ENCODE data around the gene MIS18BP1.
"Not testable (repeated sequence)": the region's sequence is repeated elsewhere in the genome, so short reads cannot be mapped to it uniquely, and the experiment has no call there.

MIS18BP1 gene

GRCh38 chr14:45253070-45253753 is at the start of gene MIS18BP1:
Gene MIS18BP1, minus strand, starts transcription at chr14:45253202. Its CDS starts 5,916 bp downstream, at chr14:45247286.
- DNase-seq: peak; percentile 87 to 91

DNA sequence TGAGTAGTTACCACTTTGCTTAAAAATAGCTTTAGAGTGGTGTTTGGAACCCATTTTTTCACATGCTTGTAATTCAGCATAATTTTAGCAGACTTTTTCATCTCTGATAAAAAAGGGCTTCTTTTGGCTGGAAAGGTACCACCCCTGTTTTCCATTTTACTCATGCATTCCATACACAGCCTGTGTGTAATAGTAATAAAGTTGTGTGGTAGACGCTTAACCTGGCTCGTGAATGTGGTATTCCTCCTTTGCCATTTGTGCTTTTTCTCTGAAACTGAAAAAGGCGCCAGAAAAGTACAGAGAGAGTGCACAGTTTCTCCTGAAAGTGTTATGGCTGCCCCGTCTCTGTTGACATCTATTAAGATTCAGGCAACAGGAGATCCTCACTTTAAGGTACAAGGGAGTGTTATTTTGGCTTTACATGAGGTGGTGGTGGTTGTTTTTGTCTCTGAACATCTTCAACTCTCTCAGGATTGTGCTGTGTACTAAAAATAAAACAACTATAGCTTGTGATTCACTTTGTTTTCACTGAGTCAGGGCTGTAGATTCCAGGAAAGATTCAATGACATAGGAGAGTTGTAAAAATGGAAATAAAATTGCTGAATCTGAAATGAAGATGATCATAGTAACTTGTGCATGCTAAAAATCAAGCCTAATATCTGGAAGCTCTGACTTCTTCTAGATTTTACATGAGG is 45.6 kb upstream of the MIS18BP1 start:
- no peak for DNase-seq

- DNase-seq: not testable (repeated sequence)
Measured at GRCh38 chr14:45294796-45295195, 41.8 kb upstream of the MIS18BP1 start.

DNA sequence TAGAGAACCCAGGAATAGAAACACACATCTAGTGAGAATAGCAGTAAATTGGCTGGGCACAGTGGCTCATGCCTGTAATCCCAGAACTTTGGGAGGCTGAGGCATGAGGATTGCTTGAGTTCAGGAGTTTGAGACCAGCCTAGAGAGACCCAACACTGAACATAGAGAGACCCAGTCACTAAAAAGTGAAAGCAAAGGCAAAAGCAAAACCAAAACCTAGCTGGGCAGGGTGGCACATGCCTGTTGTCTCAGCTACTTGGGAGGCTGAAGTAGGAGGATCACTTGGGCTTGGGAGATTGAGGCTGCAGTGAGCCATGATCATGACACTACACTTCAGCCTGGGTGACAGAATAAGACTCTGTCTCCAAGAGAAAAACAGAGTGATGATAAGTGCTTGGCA is 37.5 kb upstream of the MIS18BP1 start:
- DNase-seq: no peak

DNA sequence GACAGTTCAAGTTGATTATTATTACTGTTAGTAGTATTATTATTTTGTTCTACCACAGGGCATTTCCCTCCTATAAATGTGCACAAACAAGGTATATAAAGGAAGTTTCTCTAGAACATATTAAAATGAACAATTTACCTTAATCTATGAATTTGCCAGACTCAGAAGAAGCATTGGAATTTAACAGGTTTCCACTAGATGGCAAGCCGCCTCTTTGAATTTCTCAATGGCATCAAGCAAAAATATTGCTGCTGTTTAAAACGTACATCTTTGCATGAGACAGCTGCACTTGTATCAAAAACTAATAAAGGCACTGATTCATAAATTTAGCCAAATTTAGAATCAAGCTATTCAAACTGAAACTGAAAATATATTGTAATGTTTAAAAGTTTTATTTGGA is 34.6 kb upstream of the MIS18BP1 start:
- DNase-seq: no peak

- no peak for DNase-seq
Measured at GRCh38 chr14:45284802-45285201, 31.8 kb upstream of the MIS18BP1 start.

DNA sequence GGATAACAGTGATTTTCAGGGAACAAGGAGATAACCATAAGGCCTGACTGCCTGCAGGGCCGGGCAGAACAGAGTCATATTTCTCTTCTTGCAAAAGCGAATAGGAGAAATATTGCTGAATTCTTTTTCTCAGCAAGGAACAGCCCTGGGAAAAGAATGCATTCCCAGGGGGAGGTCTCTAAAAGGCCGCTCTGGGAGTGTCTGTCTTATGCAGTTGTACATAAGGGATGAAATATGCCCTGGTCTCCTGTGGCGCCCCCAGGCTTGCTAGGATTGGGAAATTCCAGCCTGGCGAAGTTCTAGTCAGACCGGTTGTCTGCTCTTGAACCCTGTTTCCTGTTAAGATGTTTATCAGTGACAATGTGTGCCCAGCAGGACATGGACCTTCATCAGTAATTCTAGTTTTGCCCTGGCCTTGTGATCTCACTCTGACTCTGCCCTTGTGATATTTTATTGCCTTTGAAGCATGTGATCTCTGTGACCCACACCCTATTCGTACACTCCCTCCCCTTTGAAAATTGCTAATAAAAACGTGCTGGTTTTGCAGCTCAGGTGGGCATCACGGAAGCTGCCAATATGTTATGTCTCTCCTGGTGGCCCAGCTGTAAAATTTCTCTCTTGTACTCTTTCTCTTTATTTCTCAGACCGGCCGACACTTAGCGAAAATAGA is 28.9 kb upstream of the MIS18BP1 start:
- DNase-seq: not testable (repeated sequence)

- DNase-seq: no peak
Measured at GRCh38 chr14:45271858-45272537, 19.0 kb upstream of the MIS18BP1 start.

DNA sequence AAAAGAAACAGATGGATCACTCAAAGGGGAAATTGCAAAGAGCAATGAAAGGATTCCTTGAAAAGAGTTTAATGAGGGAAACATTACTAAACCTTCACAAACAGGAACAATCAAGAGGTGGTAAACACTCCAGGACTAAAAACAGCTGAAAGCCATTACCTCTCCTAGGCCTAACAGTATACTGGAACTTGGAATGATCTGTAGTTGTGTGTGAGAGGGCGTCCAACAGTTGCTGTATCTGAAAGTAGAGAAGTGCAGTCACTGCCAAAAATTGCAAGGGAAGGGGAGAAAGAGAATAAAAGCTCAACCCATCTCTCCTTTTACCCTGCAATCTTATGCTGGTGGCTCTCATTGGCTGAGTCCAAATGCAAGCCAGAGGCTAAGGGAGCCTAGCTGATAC is 17.0 kb upstream of the MIS18BP1 start:
- no peak for DNase-seq

- DNase-seq: no peak
Measured at GRCh38 chr14:45267071-45267470, 14.1 kb upstream of the MIS18BP1 start.

DNA sequence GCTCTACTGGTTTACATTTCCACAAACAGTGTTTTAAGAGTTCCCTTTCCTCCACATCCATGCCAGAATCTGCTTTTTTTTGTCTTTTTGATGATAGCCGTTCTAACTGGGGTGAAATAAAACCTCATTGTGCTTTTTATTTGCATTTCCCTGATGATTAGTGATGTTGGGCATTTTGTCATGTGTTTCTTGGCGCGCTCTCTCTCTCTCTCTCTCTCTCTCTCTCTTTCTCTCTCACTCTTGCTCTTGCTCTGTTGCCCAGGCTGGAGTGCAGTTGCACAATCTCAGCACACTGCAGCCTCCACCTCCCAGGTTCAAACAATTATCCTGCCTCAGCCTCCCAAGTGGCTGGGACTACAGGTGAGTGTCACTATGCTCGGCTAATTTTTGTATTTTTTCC is 9.6 kb upstream of the MIS18BP1 start:
- no peak for DNase-seq

DNA sequence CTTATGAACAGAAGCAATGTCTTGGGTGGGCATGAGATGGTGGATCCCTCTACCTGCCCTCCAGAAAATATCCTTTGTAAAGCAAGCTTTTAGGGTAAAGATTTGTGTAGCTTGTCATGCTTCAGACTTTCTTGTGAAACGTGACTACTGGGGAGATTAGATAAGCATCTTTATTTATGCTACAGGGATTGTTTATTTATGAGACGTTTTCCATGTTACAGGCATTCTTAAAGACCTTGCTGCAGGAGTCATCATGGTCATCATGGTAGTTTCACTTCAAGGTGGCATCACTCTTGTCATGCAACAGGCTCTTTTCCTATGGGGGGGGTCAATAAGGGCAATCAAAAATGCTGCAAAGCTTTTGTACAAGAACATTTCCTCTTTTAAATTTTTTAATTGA is 8.2 kb upstream of the MIS18BP1 start:
- no peak for DNase-seq

- DNase-seq: no peak
Measured at GRCh38 chr14:45258805-45259204, 5.8 kb upstream of the MIS18BP1 start.

- no peak for DNase-seq
Measured at GRCh38 chr14:45258073-45258472, 5.1 kb upstream of the MIS18BP1 start.

DNA sequence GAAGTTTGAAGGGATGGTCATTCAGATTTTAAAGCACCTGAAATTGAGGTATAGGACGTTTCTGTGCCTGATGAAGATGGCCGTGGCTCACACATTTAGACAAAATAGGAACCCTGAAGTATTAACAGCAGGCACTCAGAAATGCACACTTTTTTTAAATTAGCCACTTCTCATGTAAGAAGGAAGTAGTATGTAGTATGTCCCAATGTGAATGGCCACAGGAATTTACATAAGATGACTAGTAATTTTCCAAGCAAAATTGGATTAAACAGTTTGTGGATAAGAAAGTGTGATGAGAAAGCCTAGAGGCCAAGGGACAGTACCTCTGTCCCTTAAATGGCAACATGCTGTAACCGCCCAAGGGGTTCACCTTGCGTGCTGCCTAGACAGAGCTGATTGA is 1.8 kb upstream of the MIS18BP1 start:
- no peak for DNase-seq

DNA sequence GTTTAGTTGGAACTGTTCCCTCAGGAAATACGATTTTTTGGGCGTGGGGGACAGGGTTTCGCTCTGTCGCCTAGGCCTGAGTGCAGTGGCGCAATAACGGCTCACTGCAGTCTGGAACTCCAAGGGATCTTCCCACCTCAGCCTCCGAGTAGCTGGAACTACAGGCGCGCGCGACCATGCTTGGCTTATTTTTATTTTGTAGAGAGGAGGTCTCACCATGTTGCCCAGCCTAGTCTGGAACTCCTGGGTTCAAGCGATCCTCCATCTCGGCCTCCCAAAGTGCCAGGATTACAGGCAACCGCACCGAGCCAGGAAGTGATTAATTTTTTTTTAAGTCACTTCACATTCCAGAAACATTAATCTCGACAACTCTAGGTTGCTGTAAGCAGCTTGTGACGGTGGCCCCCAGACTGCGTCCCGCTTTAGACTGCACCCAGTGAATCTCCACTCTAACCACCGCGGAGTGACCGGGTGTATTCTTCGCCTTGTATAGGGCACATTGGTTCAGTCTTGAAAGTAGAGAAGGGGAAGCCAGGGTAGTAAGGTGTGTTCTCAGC is 830 bp upstream of the MIS18BP1 start:
- no peak for DNase-seq

- no peak for DNase-seq
Measured at GRCh38 chr14:45252366-45253069, 484 bp downstream of the MIS18BP1 start.

- no peak for DNase-seq
Measured at GRCh38 chr14:45251912-45252311, 1.1 kb downstream of the MIS18BP1 start.

GRCh38 chr14:45249856-45250575 is 3.0 kb downstream of the MIS18BP1 start:
- DNase-seq: no peak

GRCh38 chr14:45247427-45247826 is 5.6 kb downstream of the MIS18BP1 start:
- no peak for DNase-seq

- no peak for DNase-seq
Measured at GRCh38 chr14:45246691-45247090, 6.3 kb downstream of the MIS18BP1 start.

- DNase-seq: no peak
Measured at GRCh38 chr14:45246151-45246550, 6.9 kb downstream of the MIS18BP1 start.

All from stimulated activated CD4-positive, alpha-beta T cell treated with anti-CD3 and anti-CD28 coated beads, Interleukin-4, amount 100 ng/mL, for 4 hours (primary cell).